ENCODE results near the gene KRT1.

KRT1 gene

DNA sequence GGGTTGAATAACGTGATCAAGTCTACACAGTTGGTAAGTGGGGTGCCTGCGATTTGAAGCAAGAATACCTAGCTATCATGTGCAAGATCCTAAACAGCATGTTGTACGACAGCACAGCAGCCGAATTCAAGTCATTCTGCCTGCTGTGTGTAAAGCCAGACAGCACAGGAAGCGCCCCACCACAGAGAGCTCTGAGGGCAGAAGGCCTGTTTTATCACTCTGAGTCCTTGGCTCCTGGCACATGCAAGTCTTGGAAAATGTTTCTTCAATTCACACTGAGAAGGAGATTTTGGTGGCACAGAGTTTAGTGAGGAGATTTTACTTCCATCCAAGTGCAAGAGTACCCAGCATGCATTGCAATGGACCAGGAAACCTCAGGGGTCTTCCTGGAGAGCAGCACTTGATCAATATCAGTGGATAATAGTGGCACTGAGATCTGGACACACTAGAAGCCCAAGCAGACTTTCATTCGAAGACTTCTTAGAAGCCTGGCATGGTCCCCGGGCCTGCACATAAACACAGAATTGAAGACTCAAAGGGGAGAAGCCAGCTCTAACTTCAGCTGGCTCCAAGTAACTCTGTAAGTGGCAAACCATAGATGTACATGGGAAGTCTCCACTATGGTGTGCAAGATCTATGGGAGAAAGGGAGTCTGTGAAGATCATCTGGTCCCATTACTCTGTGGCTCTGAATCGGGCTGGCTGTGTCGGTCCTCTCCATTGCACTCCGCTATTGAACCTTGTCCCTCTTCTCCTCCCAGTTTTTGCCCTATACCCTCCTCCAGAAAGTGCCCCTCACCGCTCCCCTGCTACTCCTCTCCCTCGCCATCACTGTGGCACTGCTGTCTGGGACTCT lies 1.5 kb upstream of the KRT1 start:
- H3K36me3 ChIP-seq (ENCODE audit: insufficient read depth, low read depth, low read length), result no peaks in the 10 kb centered on the region
- H3K4me1 ChIP-seq (ENCODE audit: insufficient read depth, low read length), result no peaks in the 10 kb centered on the region
- no peak overlapping the region for H3K4me3 ChIP-seq (ENCODE audit: low read length)
- H3K9me3 ChIP-seq (ENCODE audit: insufficient read depth, low read depth, low read length), result no peaks in the 10 kb centered on the region
- H3K27ac ChIP-seq (ENCODE audit: low read length), result no peak overlapping the region
- peaks cover 14% of the 10 kb centered on the region; the same call in 1 of the 2 replicates for H3K27me3 ChIP-seq (ENCODE audit: insufficient read depth, low read length)
- H3K9ac ChIP-seq (ENCODE audit: low read depth, low read length), result no peak overlapping the region

DNA sequence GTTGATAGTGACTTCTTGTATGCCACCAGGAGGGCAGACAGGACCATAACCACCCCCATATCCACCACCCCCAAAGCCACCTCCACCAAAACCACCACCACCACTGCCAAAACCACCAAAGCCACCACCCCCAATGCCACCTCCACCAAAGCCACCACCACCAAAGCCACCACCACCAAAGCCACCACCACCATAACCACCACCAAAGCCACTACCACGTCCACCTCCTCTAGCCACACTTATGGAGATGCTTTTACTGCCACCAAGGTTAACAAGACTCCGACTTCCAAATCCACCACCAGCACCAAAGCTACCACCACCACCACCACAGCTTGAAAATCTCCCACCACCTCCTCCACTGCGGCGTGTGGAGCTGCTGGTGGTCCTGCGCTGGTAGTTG lies 332 bp downstream of the KRT1 start:
- H3K9me3 ChIP-seq (ENCODE audit: insufficient read depth, low read depth, low read length), result no peaks in the 10 kb centered on the region
- no peak overlapping the region for H3K4me3 ChIP-seq (ENCODE audit: low read length)
- H3K4me1 ChIP-seq (ENCODE audit: insufficient read depth, low read length), result no peaks in the 10 kb centered on the region
- H3K27ac ChIP-seq (ENCODE audit: low read length), result no peak overlapping the region
- H3K36me3 ChIP-seq (ENCODE audit: insufficient read depth, low read depth, low read length), result no peaks in the 10 kb centered on the region
- peaks cover 12% of the 10 kb centered on the region; the same call in 1 of the 2 replicates for H3K27me3 ChIP-seq (ENCODE audit: insufficient read depth, low read length)
- H3K9ac ChIP-seq (ENCODE audit: low read depth, low read length), result no peak overlapping the region

DNA sequence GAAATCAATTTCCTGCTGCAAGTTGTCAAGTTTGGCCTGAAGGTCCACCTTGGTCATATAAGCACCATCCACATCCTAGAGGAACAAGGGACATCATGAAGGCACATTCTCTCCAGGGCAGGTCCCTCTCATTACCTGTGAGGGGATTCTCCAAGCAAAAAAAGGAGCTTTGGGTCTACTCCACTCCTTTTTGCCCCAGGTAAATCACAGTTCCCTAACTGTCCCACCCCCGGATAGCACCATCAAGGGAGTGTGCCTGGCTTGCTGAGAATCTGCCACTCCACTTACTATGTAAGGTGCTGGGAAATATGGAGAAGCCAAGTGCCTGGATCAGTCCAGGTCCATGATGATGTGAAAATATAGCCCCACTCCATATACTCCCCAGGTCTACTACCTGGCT lies 2.5 kb downstream of the KRT1 start:
- Histone ChIP-seq H3K9ac (ENCODE audit: low read depth, low read length) (no peak overlapping the region), H3K9me3 (ENCODE audit: insufficient read depth, low read depth, low read length) (no peaks in the 10 kb centered on the region), H3K36me3 (ENCODE audit: insufficient read depth, low read depth, low read length) (no peaks in the 10 kb centered on the region), H3K27me3 (ENCODE audit: insufficient read depth, low read length) (peaks cover 8% of the 10 kb centered on the region; the same call in 1 of the 2 replicates), H3K27ac (ENCODE audit: low read length) (no peak overlapping the region), H3K4me3 (ENCODE audit: low read length) (no peak overlapping the region), H3K4me1 (ENCODE audit: insufficient read depth, low read length) (no peaks in the 10 kb centered on the region)

DNA sequence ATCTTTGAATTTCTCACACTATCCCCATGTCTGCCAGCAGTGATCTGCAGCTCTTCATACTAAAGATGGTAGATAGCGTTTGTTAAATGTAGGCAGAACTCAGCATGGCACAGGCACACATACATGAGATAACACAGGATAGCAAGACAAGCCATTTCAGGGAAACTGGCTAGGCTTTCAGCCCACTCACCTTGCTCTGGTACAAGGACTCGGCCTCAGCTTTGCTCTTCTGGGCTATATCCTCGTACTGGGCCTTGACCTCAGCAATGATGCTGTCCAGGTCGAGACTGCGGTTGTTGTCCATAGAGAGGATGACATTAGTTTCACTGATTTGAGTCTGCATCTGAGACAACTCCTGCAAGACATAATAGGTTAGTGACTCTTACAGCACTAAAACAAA lies 3.1 kb downstream of the KRT1 start:
- Histone ChIP-seq H3K27ac (ENCODE audit: low read length) (no peak overlapping the region), H3K4me1 (ENCODE audit: insufficient read depth, low read length) (no peaks in the 10 kb centered on the region), H3K36me3 (ENCODE audit: insufficient read depth, low read depth, low read length) (no peaks in the 10 kb centered on the region), H3K27me3 (ENCODE audit: insufficient read depth, low read length) (peaks cover 3% of the 10 kb centered on the region; the same call in 1 of the 2 replicates), H3K9me3 (ENCODE audit: insufficient read depth, low read depth, low read length) (no peaks in the 10 kb centered on the region), H3K9ac (ENCODE audit: low read depth, low read length) (no peak overlapping the region), H3K4me3 (ENCODE audit: low read length) (no peak overlapping the region)

DNA sequence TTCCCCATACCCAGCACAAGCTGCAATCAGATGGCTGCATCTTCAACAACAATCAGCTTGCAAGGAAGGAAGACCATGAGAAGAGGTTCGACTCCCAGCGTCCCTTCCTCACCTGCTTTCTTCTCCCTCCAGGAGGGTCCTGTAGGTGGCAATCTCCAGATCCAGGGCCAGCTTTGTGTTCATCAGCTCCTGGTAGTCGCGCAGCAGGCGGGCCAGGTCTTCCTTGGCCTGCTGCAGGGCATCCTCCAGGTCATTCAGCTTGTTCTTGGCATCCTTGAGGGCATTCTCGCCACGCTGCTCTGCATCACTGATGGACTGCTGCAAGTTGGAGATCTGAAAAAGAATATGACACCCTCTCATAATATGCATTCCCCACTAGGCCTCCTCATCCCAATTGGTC lies 4.0 kb downstream of the KRT1 start:
- no peaks in the 10 kb centered on the region for H3K4me1 ChIP-seq (ENCODE audit: insufficient read depth, low read length)
- H3K4me3 ChIP-seq (ENCODE audit: low read length), result no peak overlapping the region
- H3K9ac ChIP-seq (ENCODE audit: low read depth, low read length), result no peak overlapping the region
- no peaks in the 10 kb centered on the region; the same call in 1 of the 2 replicates for H3K27me3 ChIP-seq (ENCODE audit: insufficient read depth, low read length)
- no peaks in the 10 kb centered on the region for H3K36me3 ChIP-seq (ENCODE audit: insufficient read depth, low read depth, low read length)
- no peaks in the 10 kb centered on the region for H3K9me3 ChIP-seq (ENCODE audit: insufficient read depth, low read depth, low read length)
- no peak overlapping the region for H3K27ac ChIP-seq (ENCODE audit: low read length)

DNA sequence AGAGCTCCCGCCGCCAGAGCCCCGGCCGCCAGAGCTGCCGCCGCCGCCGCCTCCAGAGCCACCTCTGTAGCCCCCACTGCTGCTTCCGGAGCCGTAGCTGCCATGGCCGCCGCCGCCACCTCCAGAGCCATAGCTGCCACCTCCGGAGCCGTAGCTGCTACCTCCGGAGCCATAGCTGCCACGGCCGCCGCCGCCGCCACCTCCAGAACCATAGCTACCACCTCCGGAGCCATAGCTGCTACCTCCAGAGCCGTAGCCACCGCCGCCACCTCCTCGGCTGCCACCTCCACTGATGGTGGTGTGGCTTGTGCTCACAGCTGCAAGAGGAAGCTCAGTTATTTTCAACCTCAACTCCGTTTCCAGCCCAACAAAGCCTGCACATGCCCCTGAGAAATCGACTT lies 4.9 kb downstream of the KRT1 start:
- Histone ChIP-seq H3K4me1 (ENCODE audit: insufficient read depth, low read length) (no peaks in the 10 kb centered on the region), H3K9me3 (ENCODE audit: insufficient read depth, low read depth, low read length) (no peaks in the 10 kb centered on the region), H3K36me3 (ENCODE audit: insufficient read depth, low read depth, low read length) (no peaks in the 10 kb centered on the region), H3K27ac (ENCODE audit: low read length) (no peak overlapping the region), H3K9ac (ENCODE audit: low read depth, low read length) (no peak overlapping the region), H3K4me3 (ENCODE audit: low read length) (no peak overlapping the region), H3K27me3 (ENCODE audit: insufficient read depth, low read length) (no peaks in the 10 kb centered on the region; the same call in 1 of the 2 replicates)

DNA sequence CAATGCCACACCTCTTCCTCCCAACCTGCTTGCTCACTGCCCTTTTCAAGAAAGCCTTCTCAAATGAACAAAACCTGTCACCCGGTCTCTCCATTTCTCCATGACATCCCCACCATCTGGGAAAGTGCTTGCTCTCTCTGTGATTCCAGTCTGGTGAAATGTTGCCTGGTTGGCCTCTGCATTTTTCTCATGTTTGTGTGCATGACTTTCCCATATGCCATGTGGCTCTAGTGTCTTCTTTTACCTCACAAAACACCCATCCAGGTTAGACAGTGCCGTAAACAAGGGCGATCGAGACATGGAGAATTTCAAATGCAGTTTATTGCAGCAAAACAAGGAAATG lies 5.8 kb downstream of the KRT1 start:
- Histone ChIP-seq H3K4me3 (ENCODE audit: low read length) (no peak overlapping the region), H3K27me3 (ENCODE audit: insufficient read depth, low read length) (no peaks in the 10 kb centered on the region; the same call in 1 of the 2 replicates), H3K9me3 (ENCODE audit: insufficient read depth, low read depth, low read length) (no peaks in the 10 kb centered on the region), H3K4me1 (ENCODE audit: insufficient read depth, low read length) (no peaks in the 10 kb centered on the region), H3K9ac (ENCODE audit: low read depth, low read length) (no peak overlapping the region), H3K36me3 (ENCODE audit: insufficient read depth, low read depth, low read length) (no peaks in the 10 kb centered on the region), H3K27ac (ENCODE audit: low read length) (no peak overlapping the region)

DNA sequence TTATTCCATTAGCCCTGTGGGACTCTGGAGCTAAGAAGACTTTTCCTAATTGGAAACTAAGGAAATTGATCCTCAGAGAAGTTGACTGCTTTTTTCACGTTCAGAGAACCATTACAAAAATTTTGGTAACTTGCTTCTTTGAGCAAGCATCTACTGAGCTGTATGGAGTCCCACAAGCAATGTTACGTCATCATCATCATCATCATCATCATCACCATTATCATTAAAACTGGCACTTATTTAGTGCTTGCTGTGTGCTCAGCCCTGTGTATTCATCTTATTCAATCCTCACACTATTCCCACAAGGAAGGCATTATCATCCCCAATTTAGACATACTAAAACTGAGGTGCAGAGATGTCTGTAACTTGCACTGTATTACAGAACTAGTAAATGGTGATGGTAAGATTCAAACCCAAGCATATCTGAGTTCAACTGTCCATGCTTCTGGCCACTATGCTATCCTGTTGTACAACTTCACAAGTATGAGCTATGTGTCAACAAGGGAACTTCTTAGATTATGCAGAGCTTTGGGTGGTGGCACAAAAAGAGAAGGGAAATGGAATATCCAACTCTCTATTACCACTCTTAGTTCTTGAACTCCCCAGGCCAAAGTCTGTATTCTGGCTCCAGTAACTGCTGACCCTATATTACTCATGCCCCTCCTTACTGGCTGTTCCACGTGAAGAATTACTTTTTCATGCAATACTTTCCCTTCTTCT lies 6.3 kb downstream of the KRT1 start:
- H3K36me3 ChIP-seq (ENCODE audit: insufficient read depth, low read depth, low read length), result no peaks in the 10 kb centered on the region
- H3K4me3 ChIP-seq (ENCODE audit: low read length), result no peak overlapping the region
- no peaks in the 10 kb centered on the region; the same call in 1 of the 2 replicates for H3K27me3 ChIP-seq (ENCODE audit: insufficient read depth, low read length)
- no peak overlapping the region for H3K27ac ChIP-seq (ENCODE audit: low read length)
- H3K4me1 ChIP-seq (ENCODE audit: insufficient read depth, low read length), result no peaks in the 10 kb centered on the region
- H3K9ac ChIP-seq (ENCODE audit: low read depth, low read length), result no peak overlapping the region
- no peaks in the 10 kb centered on the region for H3K9me3 ChIP-seq (ENCODE audit: insufficient read depth, low read depth, low read length)

DNA sequence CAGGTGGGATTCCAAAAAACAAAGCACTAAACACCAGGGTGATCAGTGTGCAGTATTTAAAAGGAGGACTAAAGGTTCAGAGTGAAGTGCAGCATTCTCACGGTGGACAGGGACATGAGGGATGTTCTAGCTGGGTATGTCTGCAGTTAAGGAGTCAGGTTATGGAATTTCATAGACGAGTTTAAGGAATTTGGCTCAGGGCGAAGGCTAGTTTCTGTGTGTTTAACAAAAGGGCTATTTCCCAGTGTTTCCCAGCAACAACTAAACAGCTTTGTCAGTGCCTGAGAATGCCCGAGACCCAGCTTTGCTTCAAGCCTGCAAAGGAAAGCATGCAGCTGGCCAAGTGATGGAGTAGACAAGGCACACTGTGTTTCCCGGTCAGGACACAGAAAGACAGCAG lies 7.0 kb downstream of the KRT1 start:
- H3K9ac ChIP-seq (ENCODE audit: low read depth, low read length), result no peak overlapping the region
- no peaks in the 10 kb centered on the region for H3K4me1 ChIP-seq (ENCODE audit: insufficient read depth, low read length)
- H3K36me3 ChIP-seq (ENCODE audit: insufficient read depth, low read depth, low read length), result no peaks in the 10 kb centered on the region
- H3K27ac ChIP-seq (ENCODE audit: low read length), result no peak overlapping the region
- H3K9me3 ChIP-seq (ENCODE audit: insufficient read depth, low read depth, low read length), result no peaks in the 10 kb centered on the region
- H3K4me3 ChIP-seq (ENCODE audit: low read length), result no peak overlapping the region
- no peaks in the 10 kb centered on the region; the same call in 1 of the 2 replicates for H3K27me3 ChIP-seq (ENCODE audit: insufficient read depth, low read length)

DNA sequence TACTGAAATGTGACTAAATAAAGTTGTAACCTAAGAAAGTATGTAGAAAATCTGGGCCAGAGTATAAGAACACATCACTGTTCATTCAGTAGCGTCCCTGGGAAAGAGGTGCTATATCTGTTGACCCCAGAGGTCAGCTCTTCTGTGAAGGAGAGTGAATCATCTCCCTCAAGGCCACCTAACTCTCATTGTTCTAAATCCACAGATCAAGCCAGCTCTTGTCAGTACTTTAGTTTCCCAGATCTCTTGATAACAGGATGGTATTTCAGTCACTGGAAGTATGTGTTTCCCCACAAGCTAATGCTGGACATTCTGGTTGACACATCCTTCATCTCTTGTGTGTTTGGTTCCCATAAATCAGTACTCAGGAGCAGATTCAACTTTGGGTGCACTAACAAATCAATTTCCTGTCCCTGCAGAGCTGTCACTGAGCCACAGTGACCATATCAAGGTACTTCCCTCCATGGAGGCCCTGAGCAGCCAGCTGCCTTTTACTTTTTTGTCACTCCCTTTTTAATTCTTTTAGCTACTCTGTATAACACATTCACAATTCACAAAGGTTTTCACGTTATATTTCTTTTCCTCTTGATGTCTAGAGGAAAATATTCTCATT lies 7.8 kb downstream of the KRT1 start:
- no peak overlapping the region for H3K9ac ChIP-seq (ENCODE audit: low read depth, low read length)
- H3K36me3 ChIP-seq (ENCODE audit: insufficient read depth, low read depth, low read length), result no peaks in the 10 kb centered on the region
- no peak overlapping the region for H3K27ac ChIP-seq (ENCODE audit: low read length)
- H3K4me1 ChIP-seq (ENCODE audit: insufficient read depth, low read length), result no peaks in the 10 kb centered on the region
- H3K9me3 ChIP-seq (ENCODE audit: insufficient read depth, low read depth, low read length), result no peaks in the 10 kb centered on the region
- no peak overlapping the region for H3K4me3 ChIP-seq (ENCODE audit: low read length)
- H3K27me3 ChIP-seq (ENCODE audit: insufficient read depth, low read length), result no peaks in the 10 kb centered on the region

DNA sequence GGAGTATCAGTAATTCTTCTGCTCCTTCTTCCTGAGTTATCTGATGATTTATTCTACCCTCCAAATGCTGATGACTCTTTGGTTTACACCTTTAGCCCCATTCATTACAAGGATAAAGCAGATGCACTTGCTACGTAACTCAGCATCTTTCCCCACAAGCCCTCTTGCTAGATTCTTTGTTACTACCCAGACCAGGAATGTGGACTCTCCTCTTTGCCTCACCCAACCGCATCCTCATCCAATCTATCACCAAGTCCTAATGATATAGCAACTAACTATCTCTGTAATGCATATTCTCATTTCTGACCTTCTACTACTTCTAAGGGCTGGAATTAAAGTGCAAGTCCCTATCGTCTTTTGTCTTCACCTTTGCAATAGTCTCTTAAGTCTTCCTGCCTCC lies 9.2 kb downstream of the KRT1 start:
- H3K9ac ChIP-seq (ENCODE audit: low read depth, low read length), result no peak overlapping the region
- H3K4me3 ChIP-seq (ENCODE audit: low read length), result no peak overlapping the region
- no peaks in the 10 kb centered on the region for H3K36me3 ChIP-seq (ENCODE audit: insufficient read depth, low read depth, low read length)
- H3K27ac ChIP-seq (ENCODE audit: low read length), result no peak overlapping the region
- H3K9me3 ChIP-seq (ENCODE audit: insufficient read depth, low read depth, low read length), result no peaks in the 10 kb centered on the region
- no peaks in the 10 kb centered on the region for H3K4me1 ChIP-seq (ENCODE audit: insufficient read depth, low read length)
- no peaks in the 10 kb centered on the region for H3K27me3 ChIP-seq (ENCODE audit: insufficient read depth, low read length)

DNA sequence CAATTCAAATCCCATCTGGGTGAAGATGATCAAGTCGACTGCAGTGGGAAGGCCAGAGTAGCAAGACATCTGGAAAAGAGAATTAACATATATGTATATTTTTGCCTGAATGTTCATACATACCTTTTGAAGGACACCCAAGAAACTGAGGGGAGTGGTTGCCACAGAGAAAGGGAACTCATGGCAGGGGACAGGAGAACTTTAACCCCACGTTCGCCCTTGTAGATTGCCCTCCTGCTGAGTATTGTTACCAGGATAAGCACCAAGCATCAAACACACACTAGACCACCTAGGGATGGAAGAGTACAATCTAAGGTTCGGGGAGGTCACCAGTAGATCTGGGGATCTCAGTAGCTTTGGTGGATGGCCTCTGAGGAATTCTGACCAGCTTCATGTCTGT lies 9.7 kb downstream of the KRT1 start:
- no peaks in the 10 kb centered on the region for H3K4me1 ChIP-seq (ENCODE audit: insufficient read depth, low read length)
- H3K9ac ChIP-seq (ENCODE audit: low read depth, low read length), result no peak overlapping the region
- H3K4me3 ChIP-seq (ENCODE audit: low read length), result no peak overlapping the region
- H3K9me3 ChIP-seq (ENCODE audit: insufficient read depth, low read depth, low read length), result no peaks in the 10 kb centered on the region
- no peak overlapping the region for H3K27ac ChIP-seq (ENCODE audit: low read length)
- H3K36me3 ChIP-seq (ENCODE audit: insufficient read depth, low read depth, low read length), result no peaks in the 10 kb centered on the region
- no peaks in the 10 kb centered on the region for H3K27me3 ChIP-seq (ENCODE audit: insufficient read depth, low read length)

All from iPS-20b (cell line).